ENCODE data around the gene DBNL.
"Not testable (repeated sequence)": the region's sequence is repeated elsewhere in the genome, so short reads cannot be mapped to it uniquely, and the experiment has no call there.

Gene DBNL

DNA sequence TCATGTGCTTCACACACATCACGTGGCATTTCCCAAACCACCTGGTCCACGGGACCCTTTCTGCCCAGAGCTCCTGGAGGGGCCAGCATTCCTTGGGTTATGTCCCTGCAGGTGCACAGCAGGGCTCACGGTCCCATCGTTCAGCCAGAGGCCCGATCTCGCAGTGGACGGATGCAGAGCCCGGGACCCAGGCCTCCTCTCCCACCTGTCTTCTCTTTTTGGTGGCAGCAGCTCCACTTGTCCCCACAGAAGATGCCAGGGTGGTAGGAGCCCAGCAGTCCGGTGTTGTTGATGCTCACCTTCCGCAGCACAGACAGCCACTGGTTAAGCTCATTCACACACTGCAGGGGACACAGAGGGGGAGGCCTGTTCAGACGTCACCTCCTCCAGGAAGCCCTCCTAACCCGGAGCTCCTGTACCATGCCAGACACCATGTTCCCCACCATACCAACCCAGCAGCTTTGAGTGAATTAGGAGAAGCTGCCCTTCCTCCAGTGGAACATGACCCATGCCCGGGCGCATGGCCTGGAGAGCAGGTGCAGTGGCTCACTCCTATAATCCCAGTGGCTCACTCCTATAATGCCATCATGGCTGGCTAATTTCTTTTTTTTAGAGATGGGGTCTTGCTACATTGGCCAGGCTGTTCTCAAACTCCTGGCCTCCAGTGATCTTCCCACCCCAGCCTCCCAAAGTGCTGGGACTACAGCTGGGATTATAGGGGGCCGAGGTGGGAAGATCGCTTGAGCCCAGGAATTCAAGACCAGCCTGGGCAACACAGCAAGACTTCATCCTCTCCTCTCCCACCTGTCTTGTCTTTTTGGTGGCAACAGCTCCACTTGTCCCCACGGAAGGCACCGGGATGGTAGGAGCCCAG, 10.3 kb upstream of the DBNL start:
- H3K36me3 ChIP-seq (ENCODE audit: insufficient read depth, low read length); DNase-seq (ENCODE audit: low read depth, low spot score); H3K9ac ChIP-seq (ENCODE audit: insufficient read length); H3K9me3 ChIP-seq (ENCODE audit: low read depth, low read length); H3K27ac ChIP-seq; H3K4me3 ChIP-seq: not testable (repeated sequence)

DNA sequence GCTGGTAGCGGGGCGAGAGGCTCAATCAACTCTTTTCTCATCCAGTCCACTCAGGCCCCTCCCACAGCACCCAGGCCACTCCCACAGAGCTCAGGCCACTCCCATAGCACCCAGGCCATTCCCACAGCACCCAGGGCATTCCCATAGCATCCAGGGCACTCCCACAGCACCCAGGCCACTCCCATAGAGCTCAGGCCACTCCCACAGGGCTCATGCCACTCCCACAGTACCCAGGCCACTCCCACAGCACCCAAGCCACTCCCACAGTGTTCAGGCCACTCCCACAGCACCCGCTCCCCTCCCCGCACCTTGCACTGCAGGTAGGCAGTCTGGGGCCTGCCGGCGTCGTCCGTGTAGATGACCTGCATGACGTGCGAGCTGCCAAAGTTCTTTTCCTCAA, 8.1 kb upstream of the DBNL start:
- H3K36me3 ChIP-seq (ENCODE audit: insufficient read depth, low read length); H3K27ac ChIP-seq; DNase-seq (ENCODE audit: low read depth, low spot score); H3K4me3 ChIP-seq; H3K9me3 ChIP-seq (ENCODE audit: low read depth, low read length); H3K9ac ChIP-seq (ENCODE audit: insufficient read length): not testable (repeated sequence)

DNA sequence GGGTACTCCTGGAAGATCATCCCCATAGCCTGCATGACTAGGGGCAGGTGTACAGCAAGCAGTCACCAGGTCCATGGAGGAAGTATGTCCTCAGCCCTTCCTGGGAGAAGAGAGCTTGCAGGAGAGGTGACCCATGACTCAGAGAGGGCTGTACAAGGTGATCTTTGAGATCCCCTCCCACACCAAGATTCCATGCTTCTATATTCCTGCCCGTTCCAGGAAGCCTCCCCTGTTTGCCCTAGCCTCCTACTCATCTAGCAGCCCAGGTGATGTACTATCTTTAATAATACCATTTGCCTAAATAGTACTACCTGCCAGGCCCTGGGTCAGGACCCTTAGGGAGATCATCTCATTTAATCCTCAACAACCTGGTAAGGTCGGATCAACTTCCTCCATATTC, 6.6 kb upstream of the DBNL start:
- H3K9me3 ChIP-seq (ENCODE audit: low read depth, low read length); DNase-seq (ENCODE audit: low read depth, low spot score); H3K36me3 ChIP-seq (ENCODE audit: insufficient read depth, low read length); H3K27ac ChIP-seq; H3K9ac ChIP-seq (ENCODE audit: insufficient read length); H3K4me3 ChIP-seq: not testable (repeated sequence)

DNA sequence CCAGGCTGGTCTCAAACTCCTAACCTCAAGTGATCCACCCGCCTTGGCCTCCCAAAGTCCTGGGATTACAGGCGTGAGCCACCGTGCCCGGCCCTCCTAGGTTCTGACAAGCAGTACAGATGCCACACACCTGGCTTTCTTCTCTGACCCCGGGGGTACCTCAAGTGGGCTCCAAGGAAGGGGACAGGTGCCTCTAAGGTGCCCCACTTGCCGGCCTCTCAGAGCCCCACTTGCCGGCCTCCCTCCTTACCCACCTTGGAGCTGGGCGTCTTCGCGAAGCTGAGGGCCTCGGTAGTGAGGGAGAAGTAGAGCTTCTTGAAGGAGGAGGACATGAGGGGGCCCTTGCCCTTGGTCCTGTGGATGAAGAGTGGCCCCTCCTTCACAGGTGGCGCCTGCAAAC, 5.9 kb upstream of the DBNL start:
- H3K27ac ChIP-seq; H3K36me3 ChIP-seq (ENCODE audit: insufficient read depth, low read length); H3K4me3 ChIP-seq; DNase-seq (ENCODE audit: low read depth, low spot score); H3K9ac ChIP-seq (ENCODE audit: insufficient read length); H3K9me3 ChIP-seq (ENCODE audit: low read depth, low read length): not testable (repeated sequence)

DNA sequence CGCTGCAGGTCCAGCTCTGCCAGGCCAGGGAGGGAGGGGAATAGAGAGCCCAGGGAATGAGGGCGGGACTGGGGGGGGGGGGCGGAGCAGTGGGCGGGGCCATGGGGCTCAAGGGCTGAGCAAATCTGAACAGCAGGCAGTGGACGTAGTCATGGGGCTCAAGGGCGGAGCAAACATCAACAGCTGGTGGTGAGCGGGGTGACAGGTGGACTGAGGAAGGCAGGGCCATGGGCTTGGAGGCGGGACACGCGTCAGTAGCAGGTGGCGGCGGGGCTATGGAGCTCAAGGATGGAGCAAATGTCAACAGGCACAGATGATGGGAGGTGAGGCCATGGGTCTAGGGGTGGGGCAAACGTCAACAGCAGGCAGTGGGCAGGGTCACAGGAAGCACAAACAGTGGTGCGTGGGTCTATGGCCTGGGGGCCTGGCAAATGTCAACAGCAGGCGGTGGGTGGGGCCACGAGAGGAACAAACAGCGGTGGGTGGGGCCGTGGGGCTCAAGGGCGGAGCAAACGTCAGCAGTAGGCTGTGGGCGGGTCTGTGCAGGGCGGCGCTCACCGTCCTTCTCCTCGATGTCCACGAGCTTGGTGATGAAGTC, 5.4 kb upstream of the DBNL start:
- H3K4me3 ChIP-seq; H3K9ac ChIP-seq (ENCODE audit: insufficient read length); H3K9me3 ChIP-seq (ENCODE audit: low read depth, low read length); H3K36me3 ChIP-seq (ENCODE audit: insufficient read depth, low read length); H3K27ac ChIP-seq; DNase-seq (ENCODE audit: low read depth, low spot score): not testable (repeated sequence)

DNA sequence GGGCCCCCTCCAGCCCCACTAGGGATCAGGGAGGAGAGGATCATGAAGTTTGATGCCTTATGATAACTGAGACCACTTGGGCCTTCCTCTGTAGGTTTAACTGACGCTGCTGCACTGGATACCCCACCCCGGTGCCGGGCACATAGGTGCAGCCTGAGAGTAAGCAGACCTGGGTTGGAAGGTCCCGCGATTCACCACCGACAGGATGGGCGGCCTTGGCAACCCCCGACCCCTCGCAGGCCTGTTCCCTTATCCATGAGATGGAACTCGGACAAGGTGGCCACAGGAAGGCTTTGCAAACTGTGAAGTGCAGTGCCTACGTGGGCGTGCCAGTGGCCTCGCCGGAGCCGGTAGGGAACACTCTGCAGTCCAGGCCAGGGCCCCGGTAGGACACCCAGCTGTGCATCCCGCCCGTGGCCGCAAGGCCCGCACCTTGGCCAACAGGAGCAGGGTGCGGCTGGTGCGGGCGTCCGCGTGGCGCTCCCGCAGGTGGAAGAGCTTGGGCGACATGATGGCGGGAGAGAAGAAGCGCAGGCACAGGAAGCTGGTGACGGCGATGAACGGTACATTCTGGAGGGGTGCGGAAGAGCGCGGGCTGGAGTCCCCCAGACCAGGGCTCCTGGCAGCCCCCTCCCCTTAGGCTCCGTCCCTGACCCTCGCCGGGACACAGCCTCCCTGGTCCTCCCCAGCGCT, 4.6 kb upstream of the DBNL start:
- not testable (repeated sequence) for H3K27ac ChIP-seq; DNase-seq (ENCODE audit: low read depth, low spot score); H3K9ac ChIP-seq (ENCODE audit: insufficient read length); H3K4me3 ChIP-seq; H3K9me3 ChIP-seq (ENCODE audit: low read depth, low read length); H3K36me3 ChIP-seq (ENCODE audit: insufficient read depth, low read length)

DNA sequence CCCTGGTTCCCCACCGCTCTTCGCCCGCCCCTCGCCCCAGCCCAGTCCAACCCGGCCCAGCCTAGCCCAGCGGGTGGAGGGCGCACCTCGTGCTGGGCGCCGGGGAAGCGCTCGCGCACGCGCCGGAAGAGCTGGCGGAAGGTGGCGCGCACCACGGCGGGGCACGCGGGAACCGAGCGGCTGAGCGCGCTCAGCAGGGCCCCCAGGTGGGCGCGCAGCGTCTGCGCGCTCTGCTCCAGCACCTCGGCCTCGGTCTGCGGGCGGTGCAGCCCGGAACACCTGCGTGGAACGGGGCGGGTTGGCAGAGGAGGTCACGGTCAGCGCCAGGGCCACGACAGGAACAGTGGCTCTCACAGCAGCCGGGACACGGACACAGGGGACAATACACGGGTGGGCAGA, 4.0 kb upstream of the DBNL start:
- not testable (repeated sequence) for H3K27ac ChIP-seq; H3K9ac ChIP-seq (ENCODE audit: insufficient read length); H3K9me3 ChIP-seq (ENCODE audit: low read depth, low read length); H3K36me3 ChIP-seq (ENCODE audit: insufficient read depth, low read length); H3K4me3 ChIP-seq; DNase-seq (ENCODE audit: low read depth, low spot score)

DNA sequence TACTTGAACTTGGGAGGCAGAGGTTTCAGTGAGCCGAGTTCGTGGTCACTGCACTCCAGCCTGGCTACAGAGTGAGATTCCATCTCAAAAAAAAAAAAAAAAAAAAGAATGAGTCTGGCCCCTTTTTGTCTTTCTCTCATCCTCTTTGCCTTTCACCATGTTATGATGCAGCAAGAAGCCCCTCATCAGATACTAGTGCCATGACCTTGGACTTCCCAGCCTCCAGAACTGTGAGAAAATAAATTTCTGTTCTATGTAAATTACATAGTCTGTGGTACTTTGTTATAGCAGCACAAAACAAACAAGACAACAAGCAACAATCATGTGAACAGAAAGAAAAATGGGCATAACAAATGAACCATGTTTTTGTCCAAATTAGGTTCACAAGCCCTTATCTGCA, 2.3 kb upstream of the DBNL start:
- TF ChIP-seq FOXP2 (optimal IDR thresholded peaks at IDR 0.05; ENCODE audit: control extremely low read depth, extremely low read length, insufficient read depth) (no peak), POLR2AphosphoS5 (IDR thresholded peaks at IDR 0.05; ENCODE audit: borderline replicate concordance, low read depth, low read length) (no peak), EZH2 (IDR thresholded peaks at IDR 0.05) (no peak)
- Histone ChIP-seq H3K36me3 (ENCODE audit: insufficient read depth, low read length) (peaks cover 7% of the 10 kb centered on the region; the same call in 1 of the 2 replicates), H3K9me3 (ENCODE audit: low read depth, low read length) (no peaks in the 10 kb centered on the region), H3K9ac (ENCODE audit: insufficient read length) (no peak overlapping the region), H3K27ac (no peak overlapping the region), H3K4me3 (no peak overlapping the region)
- DNase-seq (ENCODE audit: low read depth, low spot score): no peak

DNA sequence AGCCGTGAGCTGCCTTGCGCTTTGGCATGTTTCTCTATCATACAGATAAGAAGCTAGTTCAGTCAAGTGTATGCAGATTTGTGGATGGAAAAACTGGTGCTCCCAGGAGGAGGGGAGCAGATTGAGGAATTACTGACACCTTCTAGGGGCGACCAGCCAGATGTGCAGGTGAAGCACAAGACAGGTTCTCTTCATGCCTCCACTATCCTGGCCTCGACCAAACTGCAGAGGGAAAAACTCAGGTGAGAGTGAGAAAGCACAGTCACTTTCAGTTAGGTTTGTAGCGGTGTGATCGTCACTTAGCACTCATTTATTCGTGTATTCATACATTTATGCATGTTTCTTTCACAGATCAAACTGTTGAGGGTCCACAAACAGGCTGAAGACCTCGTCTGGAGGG, 600 bp upstream of the DBNL start:
- no peak for DNase-seq (ENCODE audit: low read depth, low spot score)
- no peak overlapping the region for H3K27ac ChIP-seq

More for the DNA sequence above, 600 bp upstream of the DBNL start:
- Histone ChIP-seq H3K4me3 (peak overlapping the region; percentile 81), H3K9ac (ENCODE audit: insufficient read length) (peak overlapping the region; percentile 83), H3K36me3 (ENCODE audit: insufficient read depth, low read length) (peaks cover 10% of the 10 kb centered on the region; the same call in 1 of the 2 replicates), H3K9me3 (ENCODE audit: low read depth, low read length) (no peaks in the 10 kb centered on the region)
- TF ChIP-seq POLR2AphosphoS5 (IDR thresholded peaks at IDR 0.05; ENCODE audit: borderline replicate concordance, low read depth, low read length) (no peak), EZH2 (IDR thresholded peaks at IDR 0.05) (no peak), FOXP2 (optimal IDR thresholded peaks at IDR 0.05; ENCODE audit: control extremely low read depth, extremely low read length, insufficient read depth) (no peak)
